Activated CD8-positive, alpha-beta memory T cell treated with anti-CD3 and anti-CD28 coated beads for 24 hours (primary cell): ENCODE measurements around the gene MAN1C1.
"Not testable (repeated sequence)": the region's sequence is repeated elsewhere in the genome, so short reads cannot be mapped to it uniquely, and the experiment has no call there.

Source experiments
- DNase-seq: peaks from one replicate; pipeline ENCODE4 v3.0.0-alpha.2; 2020

The MAN1C1 gene

GRCh38 chr1:25724201-25724600 is 107.6 kb downstream of the MAN1C1 start:
- DNase-seq, result no peak

- DNase-seq, result no peak
Measured at GRCh38 chr1:25724966-25725365, 108.4 kb downstream of the MAN1C1 start.

- no peak for DNase-seq
Measured at GRCh38 chr1:25725482-25725881, 108.9 kb downstream of the MAN1C1 start.

- DNase-seq, result no peak
Measured at GRCh38 chr1:25727088-25727487, 110.5 kb downstream of the MAN1C1 start.

GRCh38 chr1:25727635-25728286 is 111.2 kb downstream of the MAN1C1 start:
- no peak for DNase-seq

- no peak for DNase-seq
Measured at GRCh38 chr1:25728301-25728935, 111.8 kb downstream of the MAN1C1 start.

- DNase-seq, result no peak
Measured at GRCh38 chr1:25729045-25729444, 112.5 kb downstream of the MAN1C1 start.

- DNase-seq, result no peak
Measured at GRCh38 chr1:25729790-25730644, 113.4 kb downstream of the MAN1C1 start.

GRCh38 chr1:25731148-25731547 is 114.6 kb downstream of the MAN1C1 start:
- no peak for DNase-seq

GRCh38 chr1:25731626-25732370 is 115.2 kb downstream of the MAN1C1 start:
- DNase-seq, result no peak

- no peak for DNase-seq
Measured at GRCh38 chr1:25732821-25733220, 116.2 kb downstream of the MAN1C1 start.

GRCh38 chr1:25733271-25733670 is 116.7 kb downstream of the MAN1C1 start:
- no peak for DNase-seq

- not testable (repeated sequence) for DNase-seq
Measured at GRCh38 chr1:25734991-25735390, 118.4 kb downstream of the MAN1C1 start.

- DNase-seq, result no peak
Measured at GRCh38 chr1:25735956-25736529, 119.5 kb downstream of the MAN1C1 start.

- DNase-seq, result no peak
Measured at GRCh38 chr1:25737130-25737529, 120.5 kb downstream of the MAN1C1 start.

GRCh38 chr1:25738499-25738898 is 121.9 kb downstream of the MAN1C1 start:
- no peak for DNase-seq

GRCh38 chr1:25739341-25739740 is 122.8 kb downstream of the MAN1C1 start:
- no peak for DNase-seq

- no peak for DNase-seq
Measured at GRCh38 chr1:25740071-25740470, 123.5 kb downstream of the MAN1C1 start.

- DNase-seq, result no peak
Measured at GRCh38 chr1:25742316-25742715, 125.7 kb downstream of the MAN1C1 start.

GRCh38 chr1:25743164-25744139 is 126.9 kb downstream of the MAN1C1 start:
- no peak for DNase-seq

GRCh38 chr1:25744140-25744581 is 127.6 kb downstream of the MAN1C1 start:
- DNase-seq, result no peak
